H9 (cell line): ENCODE measurements around the gene PCDHA8. TPM values are rescaled to one million over a fixed set of nuclear protein-coding genes. Genes with fewer than 3 reads are reported as not detected.

Experiments used
- DNase-seq: peaks from one replicate; pipeline ENCODE4 v3.0.0-alpha.2; 2017
- H2AFZ ChIP-seq: one replicate; pipeline ENCODE4 v1.6.1; 2013; ENCODE audit warnings: mild to moderate bottlenecking, low read length, control low read depth, moderate library complexity
- H2AK5ac ChIP-seq: 2 replicates; pipeline ENCODE4 v1.6.1; 2013; ENCODE audit warnings: low read length, control low read depth, mixed read lengths; ENCODE audit not compliant: insufficient read length
- H2BK120ac ChIP-seq: one replicate; pipeline ENCODE4 v1.6.1; 2013; ENCODE audit warnings: low read depth, mild to moderate bottlenecking, low read length, control low read depth, inconsistent platforms; ENCODE audit not compliant: poor library complexity, severe bottlenecking
- H2BK12ac ChIP-seq: 2 replicates; pipeline ENCODE4 v1.6.1; 2013; ENCODE audit warnings: low read length, control low read depth, mixed read lengths, low read depth; ENCODE audit not compliant: insufficient read length
- H2BK15ac ChIP-seq: 2 replicates; pipeline ENCODE4 v1.6.1; 2013; ENCODE audit warnings: low read depth, low read length, control low read depth
- H2BK20ac ChIP-seq: one replicate; pipeline ENCODE4 v1.6.1; 2013; ENCODE audit warnings: low read depth, mild to moderate bottlenecking, low read length, control low read depth, inconsistent platforms; ENCODE audit not compliant: poor library complexity, severe bottlenecking
- H2BK5ac ChIP-seq: 2 replicates; pipeline ENCODE4 v1.6.1; 2013; ENCODE audit warnings: low read length, control low read depth, mixed read lengths; ENCODE audit not compliant: insufficient read length
- H3K14ac ChIP-seq: 2 replicates; pipeline ENCODE4 v1.6.1; 2013; ENCODE audit warnings: low read length, control low read depth; ENCODE audit not compliant: insufficient read depth
- H3K18ac ChIP-seq: 2 replicates; pipeline ENCODE4 v1.6.1; 2013; ENCODE audit warnings: low read depth, mild to moderate bottlenecking, mixed read lengths, low read length, control low read depth; ENCODE audit not compliant: insufficient read length
- H3K23ac ChIP-seq: 2 replicates; pipeline ENCODE4 v1.6.1; 2013; ENCODE audit warnings: low read length, control low read depth, mixed read lengths, low read depth; ENCODE audit not compliant: insufficient read length
- H3K23me2 ChIP-seq: 2 replicates; pipeline ENCODE4 v1.6.1; 2013; ENCODE audit warnings: low read depth, mild to moderate bottlenecking, mixed read lengths, low read length, control low read depth; ENCODE audit not compliant: insufficient read length, poor library complexity, severe bottlenecking
- H3K27ac ChIP-seq: 2 replicates; pipeline ENCODE4 v1.5.1; 2013; ENCODE audit warnings: low read length, control low read depth, mixed read lengths, low read depth; ENCODE audit not compliant: insufficient read length
- H3K27me3 ChIP-seq: 2 replicates; pipeline ENCODE4 v1.6.1; 2013; ENCODE audit warnings: low read length, control low read depth, inconsistent platforms; ENCODE audit not compliant: insufficient read depth
- H3K4ac ChIP-seq: 2 replicates; pipeline ENCODE4 v1.6.1; 2013; ENCODE audit warnings: low read depth, mild to moderate bottlenecking, control low read depth, inconsistent platforms, low read length, moderate library complexity
- H3K4me1 ChIP-seq: 2 replicates; pipeline ENCODE4 v1.6.1; 2013; ENCODE audit warnings: low read length, control low read depth, inconsistent platforms; ENCODE audit not compliant: insufficient read depth
- H3K4me2 ChIP-seq: 2 replicates; pipeline ENCODE4 v1.6.1; 2013; ENCODE audit warnings: low read length, control low read depth, mixed read lengths; ENCODE audit not compliant: insufficient read length, insufficient read depth
- H3K56ac ChIP-seq: 2 replicates; pipeline ENCODE4 v1.6.1; 2013; ENCODE audit warnings: low read depth, mild to moderate bottlenecking, mixed read lengths, low read length, control low read depth; ENCODE audit not compliant: insufficient read length
- H3K79me1 ChIP-seq: 2 replicates; pipeline ENCODE4 v1.6.1; 2013; ENCODE audit warnings: low read depth, mild to moderate bottlenecking, moderate library complexity, low read length, control low read depth, inconsistent platforms; ENCODE audit not compliant: insufficient read depth, poor library complexity, severe bottlenecking
- H3K79me2 ChIP-seq: 2 replicates; pipeline ENCODE4 v1.6.1; 2013; ENCODE audit warnings: low read length, control low read depth, inconsistent platforms; ENCODE audit not compliant: insufficient read depth
- H3K9ac ChIP-seq: 2 replicates; pipeline ENCODE4 v1.6.1; 2013; ENCODE audit warnings: low read length, control low read depth, mixed read lengths; ENCODE audit not compliant: insufficient read length; ENCODE audit errors: extremely low read depth
- H3K9me3 ChIP-seq: one replicate; pipeline ENCODE4 v1.6.1; 2013; ENCODE audit warnings: low read depth, low read length, inconsistent platforms; ENCODE audit not compliant: control insufficient read depth
- H3T11ph ChIP-seq: one replicate; pipeline ENCODE4 v1.6.1; 2013; ENCODE audit warnings: mild to moderate bottlenecking, low read length, control low read depth, inconsistent platforms
- H4K20me1 ChIP-seq: one replicate; pipeline ENCODE4 v1.6.1; 2013; ENCODE audit not compliant: control insufficient read depth, insufficient read length, insufficient read depth
- H4K5ac ChIP-seq: 2 replicates; pipeline ENCODE4 v1.6.1; 2013; ENCODE audit warnings: low read depth, mild to moderate bottlenecking, mixed read lengths, low read length, control low read depth; ENCODE audit not compliant: insufficient read length
- H4K8ac ChIP-seq: replicated peaks from 2 replicates; pipeline ENCODE4 v1.6.1; 2013; ENCODE audit warnings: low read length, control low read depth, mixed read lengths, low read depth; ENCODE audit not compliant: insufficient read length
- H4K91ac ChIP-seq: 2 replicates; pipeline ENCODE4 v1.6.1; 2013; ENCODE audit warnings: low read depth, mild to moderate bottlenecking, moderate library complexity, mixed read lengths, low read length, control low read depth; ENCODE audit not compliant: insufficient read length
- H3K27ac Mint-ChIP-seq, 3 experiments: 2 replicates in 2 of 3; 3 replicates in 1 of 3; pipeline ENCODE4 v1.8.0; 2020 to 2021; ENCODE audit warnings: mixed read lengths in 3 of 3, mild to moderate bottlenecking in 1 of 3, moderate library complexity in 1 of 3
- H3K27me3 Mint-ChIP-seq: 2 replicates; pipeline ENCODE4 v1.8.0; 2021; ENCODE audit warnings: low read depth, mild to moderate bottlenecking, moderate library complexity, mixed read lengths
- H3K36me3 Mint-ChIP-seq, 3 experiments: 2 replicates in 2 of 3; 3 replicates in 1 of 3; pipeline ENCODE4 v1.8.0; 2020 to 2021; ENCODE audit warnings: low read depth in 3 of 3, mixed read lengths in 3 of 3; ENCODE audit not compliant: insufficient read depth in 1 of 3
- H3K4me1 Mint-ChIP-seq, 2 experiments: 2 replicates each; pipeline ENCODE4 v1.8.0; 2020; ENCODE audit warnings: mixed read lengths in 2 of 2
- H3K4me3 Mint-ChIP-seq, 2 experiments: 2 replicates in 1 of 2; 3 replicates in 1 of 2; pipeline ENCODE4 v1.8.0; 2020 to 2021; ENCODE audit warnings: mild to moderate bottlenecking in 2 of 2, mixed read lengths in 2 of 2, moderate library complexity in 1 of 2
- H3K9me3 Mint-ChIP-seq, 2 experiments: 2 replicates in 1 of 2; 3 replicates in 1 of 2; pipeline ENCODE4 v1.8.0; 2020; ENCODE audit warnings: mild to moderate bottlenecking in 2 of 2, mixed read lengths in 2 of 2, moderate library complexity in 1 of 2
- CTCF ChIP-seq: fragments of 200-600 bp; sonication (generic); conservative IDR thresholded peaks from 3 replicates; pipeline ENCODE4 v1.8.0; 2021; ENCODE audit warnings: antibody characterized with exemption, mild to moderate bottlenecking
- WGBS: extraction: QIAGEN DNeasy Blood & Tissue Kit; methylation state at CpG from one replicate; pipeline ENCODE4 v1.1.7; 2013; ENCODE audit warnings: missing lambda C conversion rate, low lambda C conversion rate, mixed read lengths; ENCODE audit not compliant: insufficient read length; ENCODE audit errors: extremely low coverage; 5-methylcytosine and 5-hydroxymethylcytosine counted together
- total RNA-seq: library from RNA; stranded (reverse); gene quantifications from 2 replicates; pipeline ENCODE4 v1.2.1, GENCODE V29; 2021

Gene PCDHA8
- total RNA-seq, 1 experiment from 2014 or later, result 0.57 TPM

DNA sequence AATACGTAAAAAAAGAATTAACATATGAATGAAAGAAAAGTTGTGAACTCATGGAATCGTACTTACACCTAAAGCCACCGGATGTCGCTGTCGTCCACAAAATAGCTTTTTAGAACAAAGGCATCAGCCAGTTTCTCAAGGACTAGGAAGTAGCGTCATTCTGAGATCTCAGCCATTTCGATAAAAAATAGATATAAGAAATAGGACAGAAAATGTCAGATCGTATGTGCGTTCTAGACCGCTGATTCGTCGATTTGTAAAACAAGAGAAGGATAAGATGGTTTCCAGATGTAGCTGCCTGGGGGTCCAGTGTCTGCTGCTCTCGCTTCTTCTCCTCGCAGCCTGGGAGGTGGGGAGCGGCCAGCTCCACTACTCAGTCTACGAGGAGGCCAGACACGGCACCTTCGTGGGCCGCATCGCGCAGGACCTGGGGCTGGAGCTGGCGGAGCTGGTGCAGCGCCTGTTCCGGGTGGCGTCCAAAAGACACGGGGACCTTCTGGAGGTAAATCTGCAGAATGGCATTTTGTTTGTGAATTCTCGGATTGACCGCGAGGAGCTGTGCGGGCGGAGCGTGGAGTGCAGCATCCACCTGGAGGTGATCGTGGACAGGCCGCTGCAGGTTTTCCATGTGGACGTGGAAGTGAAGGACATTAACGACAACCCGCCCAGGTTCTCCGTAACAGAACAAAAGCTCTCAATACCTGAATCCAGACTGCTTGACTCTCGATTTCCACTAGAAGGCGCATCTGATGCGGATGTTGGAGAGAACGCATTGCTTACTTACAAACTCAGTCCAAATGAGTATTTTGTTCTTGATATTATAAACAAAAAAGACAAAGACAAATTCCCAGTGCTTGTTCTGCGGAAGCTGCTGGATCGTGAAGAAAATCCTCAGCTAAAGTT, 15.0 kb downstream of the PCDHA8 start, which contains the start of gene PCDHA10:
Gene PCDHA10, plus strand, starts transcription at position 126 of the 903 bp plus-strand sequence. Its CDS starts 152 bp downstream, at position 278.
- H3K23ac ChIP-seq, result no peak within 1 kb of the TSS
- H3K4me3 Mint-ChIP-seq, result peak within 1 kb of the TSS; percentile 75 to 92
- H3K4me2 ChIP-seq, result peak within 1 kb of the TSS; percentile 46
- no peaks in the 10 kb centered on the region for H3K23me2 ChIP-seq
- no peaks in the 10 kb centered on the region for H4K20me1 ChIP-seq
- H3K9me3 Mint-ChIP-seq, result peaks cover 19 to 30% of the 10 kb centered on the region in 2 experiments
- TF ChIP-seq CTCF, result peak; percentile 77
- H2AK5ac ChIP-seq, result no peak within 1 kb of the TSS
- WGBS, result no CpG with 5 or more reads among the region's 44 CpGs
- H3K18ac ChIP-seq, result peak within 1 kb of the TSS; percentile 45
- no peaks in the 10 kb centered on the region for H3K79me1 ChIP-seq
- H3K27me3 ChIP-seq, result no peaks in the 10 kb centered on the region
- H3K56ac ChIP-seq, result no peak within 1 kb of the TSS
- no peak within 1 kb of the TSS for H4K91ac ChIP-seq
- no peak within 1 kb of the TSS for H2BK20ac ChIP-seq
- H3K14ac ChIP-seq, result peak within 1 kb of the TSS; percentile 86; the same call in 1 of the 2 replicates
- H2AFZ ChIP-seq, result no peak within 1 kb of the TSS
- peak; percentile 60 for DNase-seq
- H3K4ac ChIP-seq, result no peak within 1 kb of the TSS
- no peaks in the 10 kb centered on the region for H3K4me1 ChIP-seq
- H2BK5ac ChIP-seq, result no peak within 1 kb of the TSS
- no peaks in the 10 kb centered on the region for H3K9me3 ChIP-seq
- peak within 1 kb of the TSS; percentile 72 for H3K9ac ChIP-seq
- H3T11ph ChIP-seq, result no peak within 1 kb of the TSS
- H3K4me1 Mint-ChIP-seq, result peaks cover 6 to 13% of the 10 kb centered on the region in 2 experiments; a peak in 3 of 4 replicates
- H2BK120ac ChIP-seq, result no peak within 1 kb of the TSS
- no peaks in the 10 kb centered on the region for H3K79me2 ChIP-seq
- H3K36me3 Mint-ChIP-seq, result peaks cover 19 to 37% (median 20%) of the 10 kb centered on the region in 3 experiments
- no peak within 1 kb of the TSS for H2BK12ac ChIP-seq
- H4K5ac ChIP-seq, result no peak within 1 kb of the TSS
- H4K8ac ChIP-seq, result no peak within 1 kb of the TSS
- H3K27me3 Mint-ChIP-seq, result no peaks in the 10 kb centered on the region
- H2BK15ac ChIP-seq, result no peak within 1 kb of the TSS
- H3K27ac Mint-ChIP-seq, result peak within 1 kb of the TSS in 1 of 3 experiments; percentile 97; a peak in 3 of 7 replicates
- no peak within 1 kb of the TSS for H3K27ac ChIP-seq
